NCI-H69 (cell line): ENCODE measurements around the gene ZPBP2.

Source experiments
- DNase-seq: peaks from one replicate; lab custom pipeline; 2025; lab: John Stamatoyannopoulos, UW

The ZPBP2 gene

DNA sequence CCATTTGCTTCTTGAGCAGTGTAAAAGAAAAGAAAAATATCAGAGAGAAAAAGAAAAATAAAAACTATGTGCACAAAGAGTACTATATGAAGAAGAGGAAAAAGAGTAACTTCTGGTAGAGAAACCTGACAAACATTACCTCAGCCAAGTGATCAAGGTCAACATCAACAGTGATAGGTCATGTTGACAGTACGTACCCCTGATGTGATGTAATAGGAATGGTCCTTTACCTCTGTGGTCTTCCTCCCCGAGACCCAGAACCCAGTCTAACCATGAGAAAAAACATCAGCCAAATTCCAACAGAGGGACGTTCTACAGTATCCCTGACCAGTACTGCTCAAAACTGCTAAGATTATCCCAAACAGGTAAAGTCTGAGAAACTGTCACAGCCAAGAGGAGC is 46.0 kb downstream of the ZPBP2 start:
- no peak for DNase-seq

DNA sequence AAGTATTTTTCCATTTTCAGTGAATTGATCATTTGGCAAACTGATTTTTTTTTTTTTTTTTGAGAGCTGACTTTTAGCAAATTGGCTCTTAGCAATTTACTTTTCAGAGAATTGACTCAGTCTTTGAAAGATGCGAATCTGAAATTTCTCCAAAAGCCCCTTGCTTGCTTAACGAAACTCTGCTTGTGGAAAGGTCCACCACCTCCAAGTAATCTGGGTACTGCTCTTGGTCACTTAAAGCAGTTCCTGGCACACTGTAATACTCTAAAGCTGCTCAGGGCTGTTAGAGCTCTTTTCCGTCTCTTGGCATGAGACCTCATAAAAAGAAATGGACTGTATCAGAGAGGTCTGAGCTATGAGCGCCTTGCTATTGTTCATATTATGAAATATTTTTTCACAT is 47.6 kb downstream of the ZPBP2 start:
- no peak for DNase-seq

DNA sequence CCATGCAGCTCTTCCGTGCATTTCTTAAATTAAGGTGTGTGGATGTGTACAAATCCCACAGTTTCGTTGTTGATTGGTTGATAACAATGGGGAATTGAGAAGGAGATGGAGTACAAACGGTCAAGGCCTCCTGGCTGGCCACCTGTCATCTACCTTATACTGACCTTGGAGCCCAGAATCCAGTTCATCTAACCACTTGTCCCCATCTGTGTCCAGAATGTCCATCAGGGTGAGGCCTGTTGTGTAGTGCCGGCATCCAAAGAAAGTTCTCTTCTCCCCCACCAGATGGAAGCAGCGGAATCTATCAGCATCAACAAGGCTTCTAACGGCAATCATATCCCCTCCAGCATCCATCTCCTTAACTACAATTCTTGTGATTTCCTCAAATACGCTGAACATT is 48.9 kb downstream of the ZPBP2 start:
- no peak for DNase-seq

DNA sequence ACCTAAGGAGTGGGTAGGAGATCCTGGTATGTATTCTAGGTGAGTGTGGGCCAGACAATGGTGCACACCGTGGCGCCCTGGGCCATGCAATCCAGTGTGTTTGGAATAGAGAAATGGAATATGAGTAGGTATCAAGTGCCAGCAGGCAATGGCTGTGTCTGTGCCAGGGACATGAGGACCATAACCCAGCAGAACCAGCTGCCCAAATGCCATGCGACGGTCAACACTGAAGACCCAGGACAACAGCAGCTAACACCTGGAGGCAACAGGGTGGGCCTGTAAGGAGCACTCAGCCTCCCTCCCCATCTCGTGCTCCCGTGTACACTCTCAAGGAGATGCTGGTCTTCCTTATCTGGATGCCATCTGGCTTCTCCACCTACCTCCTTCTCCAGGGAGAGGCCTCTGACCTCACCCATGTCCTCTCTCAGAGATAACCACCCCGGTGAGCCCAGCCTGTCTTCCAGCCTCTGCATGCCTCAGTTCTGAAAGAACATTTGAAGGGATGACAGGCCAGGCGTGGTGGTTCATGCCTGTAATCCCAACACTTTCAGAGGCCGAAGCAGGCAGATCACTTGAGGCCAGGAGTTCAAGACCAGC is 51.2 kb downstream of the ZPBP2 start:
- no peak for DNase-seq

DNA sequence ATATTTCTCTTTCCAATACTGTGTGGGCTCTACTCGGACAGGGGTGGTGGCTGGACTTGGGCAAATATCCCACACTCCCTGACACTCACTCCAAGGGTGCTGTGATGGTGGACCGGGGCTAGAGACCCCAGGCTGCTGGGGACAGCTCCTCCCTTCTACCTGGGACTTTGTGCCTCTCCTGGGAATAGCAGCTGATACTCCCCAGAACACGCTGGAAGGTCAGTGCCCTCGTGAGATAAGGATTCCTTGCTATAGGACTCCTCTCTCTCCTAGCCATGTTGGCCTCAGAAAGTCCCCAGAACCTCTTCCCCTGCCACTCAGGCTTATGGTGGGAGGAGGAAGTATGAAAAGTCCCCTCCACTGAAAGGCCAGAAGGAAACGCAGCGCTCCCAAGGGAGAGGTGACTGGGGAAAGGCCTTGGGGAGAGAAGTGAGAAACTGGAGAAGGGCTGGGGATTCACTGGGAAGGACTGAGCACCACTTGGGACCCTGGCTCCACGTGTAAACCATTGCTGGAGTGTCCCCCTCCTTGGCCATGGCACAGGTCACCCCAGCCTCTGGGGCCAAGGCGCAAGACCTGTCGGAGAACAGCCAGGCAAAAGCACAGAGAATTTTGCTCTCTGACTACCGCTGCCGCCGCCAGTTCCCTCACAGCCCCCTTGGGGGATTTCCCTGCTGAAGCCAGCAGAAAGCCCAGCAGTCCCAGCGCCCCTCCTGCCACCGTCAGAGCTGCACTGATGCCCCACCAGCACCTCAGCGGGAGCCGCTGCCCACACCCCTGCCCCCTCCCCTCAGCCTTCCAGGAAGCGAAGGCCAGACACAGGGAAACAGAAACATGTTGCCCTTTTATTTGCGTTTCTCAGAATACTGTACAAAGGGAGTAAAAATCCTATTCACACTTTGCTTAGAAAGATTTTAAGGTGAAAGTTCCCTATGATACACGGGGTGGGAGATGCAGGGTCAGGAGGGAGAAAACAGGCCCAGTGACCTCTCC is 52.5 kb downstream of the ZPBP2 start:
- no peak for DNase-seq

DNA sequence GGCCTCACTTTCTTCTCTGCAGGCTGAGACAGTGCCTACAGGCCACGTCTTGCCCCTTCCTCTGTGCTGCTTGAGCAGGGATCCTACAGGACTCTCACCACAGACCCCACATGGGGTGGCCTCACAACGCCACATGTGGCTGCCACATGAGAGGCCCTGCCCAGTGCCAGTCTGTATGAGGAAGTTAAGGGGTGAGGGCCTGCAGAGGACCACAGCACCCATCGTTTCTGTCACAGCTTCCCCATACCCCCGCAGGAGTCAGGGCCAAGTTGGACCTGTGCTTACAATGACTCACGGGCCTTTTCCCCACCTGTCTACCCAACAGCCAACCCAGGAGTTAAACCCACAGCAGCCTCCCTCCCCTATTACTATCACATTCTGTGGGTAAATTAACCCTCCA is 53.3 kb downstream of the ZPBP2 start:
- no peak for DNase-seq

DNA sequence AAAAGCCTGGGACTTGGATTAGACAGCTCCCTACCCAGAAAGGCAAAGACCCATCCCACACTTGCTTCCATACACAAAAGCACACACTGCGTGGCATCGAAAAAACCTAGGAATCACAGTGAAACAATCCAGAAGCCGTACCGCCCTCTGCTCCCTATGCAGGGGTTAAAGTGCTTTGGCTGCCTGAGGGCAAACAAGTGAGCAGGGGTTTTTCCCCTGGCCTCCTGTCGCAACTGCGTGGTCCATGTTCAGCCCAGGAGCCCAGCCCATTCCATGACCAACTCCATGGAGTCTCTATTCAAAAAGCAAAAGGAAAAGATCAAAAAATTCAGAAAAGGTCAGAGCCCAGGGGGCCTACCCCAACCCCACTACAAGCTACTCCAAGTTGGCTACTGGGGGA is 54.0 kb downstream of the ZPBP2 start:
- DNase-seq, result no peak

DNA sequence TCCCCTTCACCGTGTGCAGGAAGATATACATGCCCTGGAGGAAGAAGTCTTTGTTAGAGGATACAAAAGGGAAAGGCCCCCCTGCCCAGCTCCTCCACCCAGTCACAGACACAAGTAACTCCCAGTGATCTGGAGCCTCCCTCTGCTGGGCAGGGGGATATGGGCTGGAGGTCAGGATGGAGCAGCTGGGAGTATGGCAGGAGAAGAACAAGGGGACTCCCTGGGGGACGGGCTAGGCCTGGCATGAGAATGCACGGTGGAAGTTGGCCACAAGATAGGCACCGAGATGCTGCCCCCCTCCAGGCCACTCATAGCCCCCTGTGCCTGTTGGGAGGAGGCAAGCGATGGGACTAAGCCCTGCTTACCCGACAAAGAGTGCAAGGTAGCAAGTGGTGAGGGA is 55.2 kb downstream of the ZPBP2 start:
- no peak for DNase-seq

DNA sequence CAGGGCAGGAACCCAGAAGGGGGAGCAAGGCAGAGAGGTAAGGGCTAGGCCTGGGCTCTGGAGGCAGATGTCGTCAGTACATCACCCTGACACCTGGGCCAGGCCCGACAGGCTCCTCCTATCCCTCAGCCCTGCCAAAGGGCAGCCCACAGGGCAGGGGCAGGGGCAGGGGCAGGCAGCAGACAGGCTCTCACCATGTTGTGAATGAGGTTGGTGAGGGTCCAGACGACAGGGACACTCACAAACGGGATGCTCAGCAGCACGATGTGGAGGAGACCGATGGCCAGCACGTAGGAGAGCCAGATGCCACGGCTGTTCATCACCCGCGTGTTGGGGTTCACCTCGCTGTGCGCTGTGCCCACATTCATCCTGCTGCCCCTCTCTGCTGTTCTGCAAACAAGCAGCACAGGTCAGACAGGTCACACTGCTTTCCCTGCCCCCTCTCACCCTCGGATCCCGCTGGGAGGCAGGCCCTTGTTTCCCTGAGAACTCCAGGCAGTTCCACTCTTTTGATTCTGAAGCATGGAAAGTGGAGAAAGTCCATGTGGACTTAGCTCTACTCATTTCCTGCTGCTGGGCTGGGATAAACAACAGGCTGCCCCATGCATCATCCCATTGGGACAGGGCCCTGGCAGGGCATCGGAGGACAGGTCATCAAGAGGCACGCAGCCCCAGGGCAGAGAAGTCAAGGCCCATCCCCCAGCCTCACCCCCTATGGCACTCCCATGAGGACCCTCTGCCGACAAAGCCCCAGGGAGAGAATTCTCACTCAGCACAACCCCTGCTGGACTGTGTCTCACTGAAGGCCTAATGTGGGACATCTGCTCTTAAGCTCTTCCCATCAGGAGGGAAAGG is 56.1 kb downstream of the ZPBP2 start:
- DNase-seq, result no peak

DNA sequence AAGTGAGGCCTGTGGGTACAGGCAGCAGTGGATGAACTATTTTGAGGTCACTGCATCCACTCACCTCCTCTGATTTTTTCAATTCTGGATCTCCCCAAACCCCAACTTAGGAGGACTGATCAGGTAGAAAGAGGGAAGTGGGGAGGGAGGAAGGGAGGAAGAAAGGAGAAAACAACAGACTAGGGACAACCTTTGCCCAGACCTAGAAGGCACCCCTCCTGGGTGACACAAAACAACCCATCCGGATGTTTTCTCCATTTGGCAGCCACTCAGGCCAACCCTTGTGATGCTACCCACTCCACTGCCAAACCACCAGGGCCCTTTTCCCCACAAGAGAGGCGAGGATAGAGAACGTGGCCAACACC is 56.7 kb downstream of the ZPBP2 start:
- DNase-seq, result no peak

DNA sequence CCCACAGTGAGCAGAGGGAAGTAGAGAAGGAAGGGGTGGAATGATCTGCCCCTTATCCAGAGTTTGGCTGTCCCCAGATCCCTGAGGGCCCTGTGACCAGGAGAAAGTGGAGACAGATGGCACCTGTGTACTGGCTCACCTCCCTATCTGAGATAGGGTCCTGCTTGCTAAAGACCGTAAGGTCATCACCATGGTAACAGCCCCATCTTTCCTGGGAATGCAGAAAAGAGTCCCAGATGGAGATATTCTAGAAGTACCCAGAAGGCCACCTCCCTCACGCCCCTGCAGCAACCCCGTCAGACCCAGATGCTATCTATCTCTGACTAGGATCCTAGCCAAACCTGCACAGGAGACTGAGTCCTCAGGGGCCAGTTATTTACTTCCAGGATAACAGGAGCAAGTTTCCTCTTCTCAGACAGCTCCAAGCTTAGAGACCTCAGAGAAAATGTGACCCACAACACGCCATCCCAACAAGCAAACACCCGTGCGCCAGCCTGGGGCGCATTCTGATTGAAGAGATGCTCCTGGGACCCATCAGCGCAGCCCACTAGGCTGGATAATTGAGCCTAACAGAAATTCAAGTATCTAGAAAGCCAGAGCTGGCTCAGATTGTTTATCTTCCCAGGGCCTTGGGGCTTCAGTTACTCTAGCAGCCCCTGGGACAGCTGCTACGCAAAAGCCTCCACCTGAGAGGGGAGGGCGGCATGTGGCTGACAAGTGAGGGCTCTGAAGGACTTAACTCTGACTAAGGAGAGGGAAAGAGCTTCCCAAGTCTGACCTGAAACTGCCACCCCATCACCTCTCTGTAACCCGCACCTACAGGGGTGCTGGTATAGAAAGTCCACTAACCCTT is 57.5 kb downstream of the ZPBP2 start:
- peak; percentile 34 for DNase-seq

DNA sequence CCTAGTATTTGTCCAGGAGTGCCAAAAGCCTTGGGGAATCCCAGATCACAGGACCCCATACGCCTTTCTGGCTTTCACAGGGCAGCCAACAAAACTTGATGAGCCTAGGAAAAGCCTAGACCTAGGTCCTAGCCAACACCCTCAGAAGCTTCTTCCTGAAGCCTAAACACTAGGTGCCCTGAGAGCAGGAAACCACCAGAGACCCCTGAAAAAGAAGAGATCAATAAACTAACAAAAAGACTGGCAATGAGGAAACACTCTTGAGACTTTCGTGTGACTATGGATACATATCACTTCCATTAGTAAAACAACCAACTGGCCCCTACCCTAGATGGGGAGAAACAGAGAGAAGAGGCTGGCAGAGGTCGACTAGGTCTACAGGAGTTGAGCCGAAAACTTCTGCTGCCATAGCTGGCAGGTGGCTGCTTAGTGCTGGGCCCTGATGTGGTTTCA is 58.2 kb downstream of the ZPBP2 start:
- DNase-seq, result no peak

DNA sequence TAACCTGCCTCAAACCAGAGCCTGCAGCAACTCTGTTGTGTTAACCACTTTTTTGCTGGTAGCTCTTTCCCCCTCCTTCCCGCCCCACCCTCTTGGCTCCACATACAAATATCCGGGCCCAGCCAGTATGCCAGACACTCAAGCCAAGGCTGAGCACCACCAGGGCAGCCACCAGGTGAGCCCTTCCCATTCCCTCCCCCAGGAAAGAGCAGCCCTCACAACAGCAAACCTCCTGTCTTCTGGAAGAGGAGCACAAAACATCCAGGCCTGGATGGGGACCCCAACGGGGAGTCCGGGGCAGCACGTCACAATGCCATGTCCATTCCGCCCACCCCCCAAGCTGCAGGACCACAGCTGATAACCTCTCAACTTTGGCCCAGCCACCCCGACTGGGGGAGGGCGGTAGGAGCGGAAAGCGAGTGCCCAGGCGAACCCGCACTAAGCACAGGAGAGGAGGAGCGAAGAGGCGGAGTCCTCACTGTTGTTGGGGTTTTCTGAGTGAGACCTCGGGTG is 58.6 kb downstream of the ZPBP2 start:
- peak; percentile 32 for DNase-seq
